HG02840 (cell line): ENCODE measurements around the gene AOX1.
"Not testable (repeated sequence)": the region's sequence is repeated elsewhere in the genome, so short reads cannot be mapped to it uniquely, and the experiment has no call there.

Experiments
- ATAC-seq: cut with Tn5 transposase; IDR thresholded peaks from one replicate; pipeline ENCODE4 v1.9.1; 2021; ENCODE audit warnings: mild to moderate bottlenecking, moderate library complexity, moderate number of reproducible peaks; ENCODE audit not compliant: unreplicated experiment, low FRiP score

Gene AOX1

DNA sequence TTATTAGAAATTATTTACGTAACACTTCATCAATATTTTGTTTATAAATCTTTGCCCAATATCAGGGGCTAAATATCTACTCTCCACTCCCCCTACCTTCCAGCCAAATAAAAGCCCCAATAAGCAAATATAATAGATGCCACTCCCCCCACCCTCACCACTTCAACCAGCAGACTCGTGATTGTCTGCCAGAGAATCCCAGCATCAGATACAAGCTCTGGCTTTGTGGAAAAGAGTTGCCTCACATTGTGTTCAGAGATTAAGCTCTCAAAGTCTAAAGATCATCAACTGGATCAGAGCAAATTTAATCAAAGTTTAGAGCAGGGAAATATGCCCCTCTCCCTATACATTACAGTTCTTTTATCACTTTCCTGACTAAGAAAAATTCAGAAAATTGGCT is 39.5 kb downstream of the AOX1 start:
- no peak for ATAC-seq

DNA sequence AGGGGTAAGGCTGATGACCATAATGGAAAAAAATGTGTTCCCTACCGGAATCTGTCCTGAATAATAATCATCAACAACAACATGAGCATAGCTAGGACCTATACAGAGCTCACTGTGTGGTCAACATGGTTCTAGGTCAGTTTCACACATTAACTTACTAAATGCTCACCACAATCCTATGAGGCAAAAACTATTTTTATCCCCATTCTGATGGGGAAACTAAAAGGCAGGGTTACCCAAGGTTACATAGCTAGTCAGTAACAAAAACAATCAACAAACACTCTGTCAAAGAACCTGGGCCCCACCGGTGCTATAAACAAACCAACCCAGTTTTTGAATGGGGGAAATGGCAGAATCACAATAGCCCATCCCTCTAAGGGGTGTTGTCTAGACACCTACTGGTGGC is 40.1 kb downstream of the AOX1 start:
- no peak for ATAC-seq

- no peak for ATAC-seq
Measured at GRCh38 chr2:200627110-200627770, 41.4 kb downstream of the AOX1 start.

GRCh38 chr2:200628461-200628860 is 42.6 kb downstream of the AOX1 start:
- ATAC-seq: not testable (repeated sequence)

- ATAC-seq: no peak
Measured at GRCh38 chr2:200631287-200631686, 45.5 kb downstream of the AOX1 start.

DNA sequence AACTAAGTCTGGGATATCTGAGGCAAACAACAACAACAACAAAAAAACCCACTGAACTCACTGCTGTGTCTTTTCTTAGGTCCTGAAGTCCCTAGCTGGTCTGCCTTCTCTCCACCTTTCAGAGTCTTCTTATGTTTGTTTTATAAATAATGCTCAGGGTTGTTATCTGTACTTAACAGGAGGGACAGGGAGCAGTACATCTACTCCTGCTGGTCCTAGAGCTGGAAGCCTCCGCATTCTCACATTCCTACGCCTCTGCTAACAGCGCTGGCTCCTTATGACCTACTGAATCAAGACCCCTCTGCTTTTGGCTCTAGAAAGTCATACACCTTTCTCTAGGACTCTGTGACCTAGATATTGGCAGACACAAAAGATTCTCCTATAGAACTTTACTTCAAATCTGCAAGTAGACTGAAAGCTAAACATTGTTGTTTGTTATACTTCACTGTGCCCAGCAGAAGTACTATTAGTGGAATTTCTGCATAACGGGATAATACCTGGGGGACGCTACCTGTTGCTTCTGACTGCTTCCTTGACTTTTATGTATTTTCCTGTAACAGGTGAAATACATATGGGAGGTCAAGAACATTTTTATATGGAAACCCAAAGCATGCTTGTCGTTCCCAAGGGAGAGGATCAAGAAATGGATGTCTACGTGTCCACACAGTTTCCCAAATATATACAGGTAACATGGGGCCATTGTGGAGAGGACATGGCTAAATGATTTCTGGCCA is 48.6 kb downstream of the AOX1 start:
- ATAC-seq: no peak

GRCh38 chr2:200635251-200635650 is 49.4 kb downstream of the AOX1 start:
- ATAC-seq: no peak

GRCh38 chr2:200637901-200638300 is 52.1 kb downstream of the AOX1 start:
- ATAC-seq: no peak

DNA sequence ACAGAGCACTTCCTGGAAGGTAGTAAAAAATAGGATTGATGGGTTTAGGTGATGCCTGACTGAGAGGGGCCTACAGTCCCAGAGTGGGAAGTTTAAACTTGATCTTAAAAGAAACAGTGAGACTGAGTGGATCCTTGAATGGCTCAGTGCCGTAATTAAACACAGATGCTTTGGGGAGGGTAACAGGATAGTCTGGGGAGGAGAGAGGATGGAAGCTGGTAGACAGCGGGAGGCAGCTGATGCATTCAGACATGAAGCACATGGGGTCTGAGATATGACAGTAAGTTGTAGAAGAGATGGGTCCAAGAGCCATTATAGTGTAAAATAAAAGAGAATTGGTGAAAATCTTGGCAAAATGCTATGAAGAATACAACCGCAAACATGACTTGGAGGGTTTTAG is 54.4 kb downstream of the AOX1 start:
- ATAC-seq: no peak

GRCh38 chr2:200640901-200641300 is 55.1 kb downstream of the AOX1 start:
- no peak for ATAC-seq

DNA sequence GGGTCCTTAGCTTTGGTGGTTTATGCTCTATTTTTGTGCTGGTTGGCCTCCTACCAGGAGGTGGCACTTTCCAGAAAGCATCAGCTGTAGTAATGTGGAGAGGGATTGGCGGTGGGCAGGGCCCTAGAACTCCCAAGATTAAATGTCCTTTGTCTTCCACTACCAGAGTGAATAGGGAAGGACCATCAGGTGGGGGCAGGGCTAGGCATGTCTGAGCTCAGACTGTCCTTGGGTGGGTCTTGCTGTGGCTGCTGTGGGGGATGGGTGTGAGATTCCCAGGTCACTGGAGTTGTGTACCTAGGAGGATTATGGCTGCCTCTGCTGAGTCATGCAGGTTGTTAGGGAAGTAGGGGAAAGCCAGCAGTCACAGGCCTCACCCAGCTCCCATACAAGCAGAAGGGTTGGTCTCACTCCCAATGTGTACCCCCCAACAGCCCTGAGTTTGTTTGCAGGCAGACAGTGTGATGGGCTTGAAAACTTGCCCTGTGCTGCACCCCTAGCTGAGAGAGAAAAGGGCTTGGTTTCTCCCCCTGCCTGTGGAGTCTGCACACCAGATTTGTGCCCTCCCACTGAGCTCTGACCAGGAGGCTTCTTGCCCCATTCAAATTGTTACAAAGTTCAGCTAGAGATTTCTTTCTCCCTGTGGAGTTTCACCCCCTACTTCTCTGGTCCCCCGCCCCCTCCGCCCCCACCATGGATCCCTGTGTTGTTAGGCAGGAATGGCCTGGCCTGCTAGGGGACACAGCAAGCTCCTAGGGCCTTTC is 62.9 kb downstream of the AOX1 start:
- ATAC-seq: not testable (repeated sequence)

DNA sequence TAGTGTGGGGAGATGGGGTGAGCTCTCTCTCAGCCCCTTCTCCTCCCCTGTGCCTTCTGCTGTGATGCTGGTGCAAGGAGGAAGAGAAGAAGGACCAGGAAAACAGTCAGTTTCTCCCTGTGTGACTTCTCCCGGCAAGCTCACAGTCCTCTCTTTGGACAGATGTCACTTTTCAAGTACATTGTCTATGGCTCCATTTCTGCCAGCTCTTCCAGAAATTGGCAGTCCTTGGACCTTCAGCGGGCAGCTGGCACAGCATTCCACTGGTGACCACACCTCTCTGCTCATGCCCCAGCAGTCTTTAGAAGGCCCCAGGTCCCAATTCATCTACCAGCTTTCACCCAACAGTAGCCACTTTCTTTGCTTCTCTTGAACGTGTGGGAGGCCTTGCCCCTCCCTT is 63.9 kb downstream of the AOX1 start:
- no peak for ATAC-seq

GRCh38 chr2:200650195-200650594 is 64.4 kb downstream of the AOX1 start:
- no peak for ATAC-seq

GRCh38 chr2:200652158-200652557 is 66.3 kb downstream of the AOX1 start:
- ATAC-seq: no peak

DNA sequence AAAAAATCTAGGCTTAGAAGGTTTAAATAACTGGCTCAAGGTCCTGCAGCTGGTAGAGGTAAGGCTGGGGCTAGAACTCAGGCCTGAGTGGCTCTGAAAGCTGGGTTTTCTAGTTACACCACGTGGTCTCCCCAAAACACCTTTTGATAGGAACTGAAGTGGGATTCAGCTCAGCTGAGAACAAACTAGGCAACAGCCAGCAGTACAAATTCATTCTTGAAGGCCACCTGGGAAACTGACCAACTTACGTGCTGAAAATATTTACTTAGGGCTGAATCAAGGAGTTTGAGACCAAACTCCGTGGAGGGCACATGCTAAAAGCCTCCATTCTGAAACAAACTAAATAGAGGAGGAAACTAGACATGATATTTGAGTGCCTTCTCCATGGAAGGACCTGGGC is 67.2 kb downstream of the AOX1 start:
- no peak for ATAC-seq

DNA sequence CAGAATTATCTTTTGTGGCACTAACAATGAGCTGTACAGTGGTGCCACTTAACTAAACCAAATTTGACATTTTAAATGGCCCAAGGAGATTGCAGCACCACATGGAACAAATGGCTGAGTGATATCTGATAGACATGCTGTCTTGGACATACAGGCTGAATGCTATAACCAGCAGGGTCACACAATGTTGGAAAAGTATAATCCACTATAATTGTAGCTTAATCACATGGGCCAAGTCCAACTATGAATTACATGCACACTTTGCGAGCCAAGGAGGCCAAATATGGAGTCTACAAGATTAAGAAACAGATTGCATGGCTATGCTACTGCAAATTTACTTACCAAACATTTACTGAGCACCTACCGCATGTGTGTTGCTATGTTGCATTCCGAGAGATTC is 69.0 kb downstream of the AOX1 start:
- ATAC-seq: no peak

GRCh38 chr2:200655918-200656580 is 70.2 kb downstream of the AOX1 start:
- no peak for ATAC-seq

DNA sequence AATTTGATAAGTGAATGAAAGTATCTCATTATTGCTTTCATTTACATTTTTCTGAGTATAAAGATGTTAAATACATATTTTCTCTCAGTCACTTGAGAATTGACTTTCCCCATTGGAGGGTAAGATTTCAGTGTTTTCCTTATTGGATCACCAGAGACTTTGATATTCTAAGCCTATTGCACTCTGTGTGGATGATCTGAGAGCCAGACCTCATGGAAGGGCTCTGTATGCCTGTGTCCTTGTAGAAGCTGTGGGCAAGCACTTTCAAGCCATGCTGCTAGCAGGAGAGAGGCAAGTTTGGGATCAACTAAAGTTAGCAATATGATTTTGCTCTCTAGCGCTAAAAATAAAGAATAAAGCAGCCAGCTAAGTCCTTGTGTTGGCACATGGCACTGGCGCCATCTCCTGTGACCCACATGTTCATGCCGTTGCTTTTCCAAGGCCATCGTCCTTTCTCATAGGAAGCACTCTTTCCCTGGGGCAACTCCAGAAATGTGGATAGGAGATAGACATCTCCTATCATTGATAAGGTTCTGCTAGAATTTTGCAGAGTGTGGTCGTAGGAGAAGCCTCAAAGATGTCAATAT is 72.6 kb downstream of the AOX1 start:
- no peak for ATAC-seq

DNA sequence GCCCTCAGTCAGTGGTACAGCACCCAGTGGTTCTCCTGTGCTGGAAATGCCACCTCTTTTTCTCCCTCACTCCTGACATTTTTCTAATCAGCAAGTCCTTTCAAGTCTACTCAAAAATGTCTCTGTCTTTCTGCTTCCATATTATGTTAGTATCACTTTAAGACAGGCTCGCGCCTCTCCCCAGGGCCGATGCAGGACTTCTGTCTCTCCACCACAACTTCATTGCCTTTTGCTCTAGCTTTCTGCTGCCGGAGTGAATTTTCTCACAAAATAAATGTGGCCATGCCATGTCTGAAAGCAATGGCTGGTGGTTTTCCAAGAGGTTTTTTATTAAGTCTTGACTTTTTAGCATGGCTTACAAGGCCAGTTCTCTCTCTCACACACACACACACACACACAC is 73.6 kb downstream of the AOX1 start:
- ATAC-seq: no peak

DNA sequence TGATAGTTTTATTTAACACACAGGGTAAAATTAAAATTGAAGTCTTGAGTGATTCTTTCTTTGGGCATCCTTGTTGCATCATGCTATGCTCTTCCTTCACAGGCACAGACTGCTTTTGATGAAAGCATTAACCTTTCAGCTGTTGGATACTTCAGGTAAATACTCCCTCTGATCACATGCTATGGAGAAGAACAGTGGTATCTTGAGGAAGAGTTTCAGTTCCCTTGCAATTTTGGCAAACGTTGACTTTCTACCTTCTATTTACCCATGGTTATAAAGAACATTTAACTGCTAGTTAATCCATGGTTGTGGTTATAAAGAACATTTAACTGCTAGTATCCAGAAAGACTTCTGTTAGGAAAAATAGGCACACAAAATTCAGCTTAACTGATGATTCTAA is 75.7 kb downstream of the AOX1 start:
- no peak for ATAC-seq

- ATAC-seq: no peak
Measured at GRCh38 chr2:200662727-200663126, 76.9 kb downstream of the AOX1 start.
